Astrocyte of the spinal cord (primary cell): ENCODE measurements around the gene LCOR.

ENCODE experiments used
- DNase-seq: peaks from one replicate; pipeline ENCODE4 v3.0.0; 2011; ENCODE audit warnings: low read depth, low spot score
- H3K4me3 ChIP-seq: 2 replicates; pipeline ENCODE4 v1.5.1; 2011; ENCODE audit warnings: low read depth, mild to moderate bottlenecking, low read length, moderate library complexity
- in situ Hi-C: cut with HindIII; loops from 2 replicates; pipeline ENCODE4 v1.10.0; 2017; ENCODE audit warnings: low sequenced_read_pairs
- TF ChIP-seq, protein P1 (sequence below): IDR thresholded peaks from 2 replicates; pipeline ENCODE4 v1.5.1; 2012; ENCODE audit warnings: low read depth, mild to moderate bottlenecking, low read length, inconsistent platforms

The LCOR gene

DNA sequence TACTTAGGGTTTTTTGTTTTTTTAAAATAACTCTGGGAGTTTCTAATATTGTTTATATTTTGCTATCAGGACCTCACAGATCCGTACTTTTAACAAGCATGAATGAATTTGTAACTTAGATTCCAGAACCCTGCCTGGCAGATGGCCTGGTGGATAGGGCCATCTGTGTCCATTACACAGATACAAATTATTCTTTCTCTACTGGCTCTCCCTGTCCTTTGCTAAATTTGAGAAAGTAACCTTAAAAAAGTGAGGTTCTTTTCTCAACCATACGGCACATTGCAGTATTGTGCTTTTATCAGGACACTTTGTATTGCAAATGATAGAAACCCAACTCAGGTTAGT is 26.6 kb downstream of the LCOR start:
- no peak for DNase-seq
- TF ChIP-seq, protein P1, sequence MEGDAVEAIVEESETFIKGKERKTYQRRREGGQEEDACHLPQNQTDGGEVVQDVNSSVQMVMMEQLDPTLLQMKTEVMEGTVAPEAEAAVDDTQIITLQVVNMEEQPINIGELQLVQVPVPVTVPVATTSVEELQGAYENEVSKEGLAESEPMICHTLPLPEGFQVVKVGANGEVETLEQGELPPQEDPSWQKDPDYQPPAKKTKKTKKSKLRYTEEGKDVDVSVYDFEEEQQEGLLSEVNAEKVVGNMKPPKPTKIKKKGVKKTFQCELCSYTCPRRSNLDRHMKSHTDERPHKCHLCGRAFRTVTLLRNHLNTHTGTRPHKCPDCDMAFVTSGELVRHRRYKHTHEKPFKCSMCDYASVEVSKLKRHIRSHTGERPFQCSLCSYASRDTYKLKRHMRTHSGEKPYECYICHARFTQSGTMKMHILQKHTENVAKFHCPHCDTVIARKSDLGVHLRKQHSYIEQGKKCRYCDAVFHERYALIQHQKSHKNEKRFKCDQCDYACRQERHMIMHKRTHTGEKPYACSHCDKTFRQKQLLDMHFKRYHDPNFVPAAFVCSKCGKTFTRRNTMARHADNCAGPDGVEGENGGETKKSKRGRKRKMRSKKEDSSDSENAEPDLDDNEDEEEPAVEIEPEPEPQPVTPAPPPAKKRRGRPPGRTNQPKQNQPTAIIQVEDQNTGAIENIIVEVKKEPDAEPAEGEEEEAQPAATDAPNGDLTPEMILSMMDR = no peak
- in situ Hi-C loops = no loop called here
- H3K4me3 ChIP-seq = no peak overlapping the region

DNA sequence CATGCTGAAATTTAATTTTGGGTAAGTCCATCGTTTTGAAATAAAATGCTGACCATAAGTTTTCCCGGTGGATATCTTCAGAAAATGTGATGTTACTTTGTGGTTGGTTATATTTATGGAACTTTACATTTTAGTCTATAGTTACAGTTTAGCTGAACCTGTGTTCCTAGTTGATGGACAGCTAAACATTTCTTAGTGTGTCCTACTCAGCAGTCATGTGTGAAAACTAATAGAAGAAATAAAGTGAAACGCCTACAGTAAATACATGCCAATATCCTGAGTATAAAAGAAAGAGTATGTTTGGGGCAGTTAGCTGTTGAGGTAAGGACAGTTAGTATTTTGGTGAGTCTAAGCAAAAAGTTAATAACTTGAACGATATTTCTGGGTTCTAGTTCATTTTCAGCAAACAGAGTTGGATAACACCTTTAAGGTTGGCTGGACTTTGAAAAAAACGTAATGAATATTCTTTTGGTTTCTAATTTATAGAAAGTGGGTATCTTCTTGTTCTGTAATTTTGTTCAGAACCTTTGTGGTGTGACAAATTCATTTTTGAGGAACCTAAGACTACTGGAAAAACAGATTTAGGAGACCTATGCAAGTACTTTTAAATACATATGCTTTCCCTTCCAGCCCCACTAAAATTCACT is 28.7 kb downstream of the LCOR start:
- in situ Hi-C loops = no loop called here
- DNase-seq = no peak
- no peak overlapping the region for H3K4me3 ChIP-seq
- TF ChIP-seq, protein P1 = no peak

DNA sequence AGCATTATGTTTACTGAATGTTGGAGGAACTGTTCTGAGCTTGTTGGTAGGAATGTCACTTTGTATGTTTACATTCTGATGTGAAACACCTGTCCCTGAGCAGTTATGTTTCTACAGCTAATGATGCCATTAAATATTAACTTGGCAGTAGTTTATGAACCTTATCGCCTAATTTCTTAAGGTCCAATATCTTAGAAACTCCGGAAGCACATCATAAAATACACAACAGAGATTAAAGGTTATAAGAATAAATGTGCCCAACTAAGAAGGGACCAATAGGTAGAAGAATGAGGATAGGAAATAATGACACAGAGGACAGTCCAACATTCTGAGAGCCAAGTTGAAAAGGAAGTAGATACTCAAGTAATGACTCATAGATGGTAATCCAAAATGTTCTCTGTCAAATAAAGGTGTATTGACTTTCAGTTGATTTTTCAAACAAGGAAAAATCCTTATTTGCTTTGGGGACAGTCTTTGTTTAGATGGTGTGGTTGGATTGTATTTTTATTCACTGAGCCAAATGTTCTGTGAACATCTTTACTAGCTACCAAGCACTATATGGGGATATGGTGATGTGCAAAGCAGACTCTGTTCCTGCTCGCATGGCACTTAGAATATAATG is 31.9 kb downstream of the LCOR start:
- in situ Hi-C loops = no loop called here
- DNase-seq = peak; percentile 28
- TF ChIP-seq, protein P1 = no peak
- H3K4me3 ChIP-seq = no peak overlapping the region

DNA sequence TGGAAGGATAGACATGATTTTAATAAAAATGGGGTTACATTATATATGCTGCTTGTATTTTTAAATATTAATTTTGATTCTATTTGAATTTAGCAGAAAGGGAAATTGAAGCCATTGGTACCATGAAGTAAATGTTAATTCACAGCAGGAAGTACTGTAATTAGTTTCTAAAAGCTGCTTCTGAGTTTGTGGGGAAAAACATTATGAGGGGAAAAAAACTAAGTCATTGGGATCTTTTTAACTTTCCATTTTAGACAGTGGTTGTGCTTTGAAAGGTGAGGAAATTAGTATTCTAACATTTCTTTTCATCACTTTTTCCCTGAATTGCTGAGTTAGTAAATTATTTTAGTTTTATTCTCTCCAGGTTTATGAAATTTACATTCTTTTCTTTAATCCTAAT is 41.0 kb downstream of the LCOR start:
- TF ChIP-seq, protein P1 = no peak
- H3K4me3 ChIP-seq = no peak overlapping the region
- DNase-seq = no peak
- in situ Hi-C loops = no loop called here

DNA sequence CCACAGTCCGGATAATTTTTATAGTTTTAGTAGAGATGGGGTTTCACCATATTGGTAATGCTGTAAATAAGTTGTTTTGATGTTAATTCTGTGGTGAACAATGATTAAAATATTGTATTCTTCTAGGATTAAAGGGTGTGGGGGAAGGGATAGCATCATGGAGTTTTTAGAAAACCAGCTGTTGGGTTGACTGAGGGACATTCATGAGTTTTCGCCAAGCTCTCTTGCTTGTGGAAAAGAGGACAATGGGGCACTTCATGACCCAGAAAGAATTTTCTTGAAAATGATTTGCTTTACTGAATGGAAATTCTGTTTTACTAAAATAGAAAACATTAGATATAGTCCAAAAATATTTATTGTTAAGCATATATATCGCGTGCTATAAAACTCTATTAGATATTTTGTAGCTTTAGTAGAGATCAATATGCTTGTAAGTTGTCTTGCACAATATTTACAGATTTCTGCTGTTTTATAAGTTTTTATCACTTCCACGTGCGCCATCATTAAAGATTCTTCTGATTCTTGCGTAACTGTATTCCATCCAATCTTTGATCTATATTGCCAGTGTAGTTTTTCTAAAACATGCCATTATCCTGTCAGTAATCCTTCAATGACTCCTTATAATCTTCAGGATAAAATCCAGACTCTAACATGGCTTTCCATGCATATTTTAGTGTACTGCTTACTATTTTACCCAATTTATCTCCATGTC is 41.8 kb downstream of the LCOR start:
- H3K4me3 ChIP-seq = no peak overlapping the region
- TF ChIP-seq, protein P1 = no peak
- DNase-seq = no peak
- in situ Hi-C loops = no loop called here

DNA sequence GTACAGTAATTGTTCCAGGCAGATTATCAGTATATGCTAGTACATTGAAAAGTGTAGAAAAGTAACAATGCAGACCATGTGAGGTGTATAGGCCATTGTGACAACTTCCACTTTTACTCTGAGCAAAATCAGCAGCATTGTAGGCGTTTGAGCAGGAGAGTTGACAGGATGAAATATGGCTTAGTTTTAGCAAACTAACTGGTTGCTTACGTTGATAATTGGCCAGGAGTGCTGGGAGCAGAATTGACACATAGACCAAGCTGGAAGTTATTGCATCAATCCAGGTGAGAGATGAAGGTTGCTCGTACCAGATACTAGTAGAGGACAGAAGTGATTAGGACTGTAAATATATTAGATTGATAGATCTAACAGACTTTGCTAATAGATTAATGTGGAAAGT is 46.0 kb downstream of the LCOR start:
- no peak overlapping the region for H3K4me3 ChIP-seq
- in situ Hi-C loops = no loop called here
- TF ChIP-seq, protein P1 = no peak
- DNase-seq = no peak
